GM21717 (cell line): ENCODE measurements around the gene ELAVL1.
"Not testable (repeated sequence)": the region's sequence is repeated elsewhere in the genome, so short reads cannot be mapped to it uniquely, and the experiment has no call there.

Experiments used
- ATAC-seq: cut with Tn5 transposase; IDR thresholded peaks from one replicate; pipeline ENCODE4 v1.9.1; 2021; ENCODE audit warnings: mild to moderate bottlenecking, moderate library complexity; ENCODE audit not compliant: unreplicated experiment

ELAVL1 gene

GRCh38 chr19:7941895-7942596 is 63.4 kb downstream of the ELAVL1 start:
- ATAC-seq = no peak

- ATAC-seq = no peak
Measured at GRCh38 chr19:7940841-7941240, 64.6 kb downstream of the ELAVL1 start.

- ATAC-seq = no peak
Measured at GRCh38 chr19:7934766-7935165, 70.7 kb downstream of the ELAVL1 start.

- ATAC-seq = no peak
Measured at GRCh38 chr19:7933828-7934725, 71.4 kb downstream of the ELAVL1 start.

GRCh38 chr19:7933411-7933810 is 72.0 kb downstream of the ELAVL1 start:
- ATAC-seq = no peak

- no peak for ATAC-seq
Measured at GRCh38 chr19:7932930-7933300, 72.5 kb downstream of the ELAVL1 start.

- ATAC-seq = no peak
Measured at GRCh38 chr19:7932276-7932929, 73.0 kb downstream of the ELAVL1 start.

- no peak for ATAC-seq
Measured at GRCh38 chr19:7931221-7932061, 74.0 kb downstream of the ELAVL1 start.

- ATAC-seq = no peak
Measured at GRCh38 chr19:7930765-7931164, 74.7 kb downstream of the ELAVL1 start.

- not testable (repeated sequence) for ATAC-seq
Measured at GRCh38 chr19:7930030-7930429, 75.4 kb downstream of the ELAVL1 start.

GRCh38 chr19:7928741-7929701 is 76.4 kb downstream of the ELAVL1 start:
- no peak for ATAC-seq

- ATAC-seq = no peak
Measured at GRCh38 chr19:7928334-7928706, 77.1 kb downstream of the ELAVL1 start.

GRCh38 chr19:7927605-7928333 is 77.7 kb downstream of the ELAVL1 start:
- ATAC-seq = no peak

GRCh38 chr19:7926727-7927604 is 78.5 kb downstream of the ELAVL1 start:
- no peak for ATAC-seq

GRCh38 chr19:7926021-7926726 is 79.3 kb downstream of the ELAVL1 start, which contains the start of gene CTXN1:
TSS of gene CTXN1 (minus strand) at chr19:7926135. CDS start at chr19:7925538, 597 bp downstream.
- ATAC-seq = no peak

GRCh38 chr19:7925171-7925851 is 80.1 kb downstream of the ELAVL1 start:
- no peak for ATAC-seq
